Measurements from ENCODE around the gene PLEKHF1.
"Not testable (repeated sequence)": the region's sequence is repeated elsewhere in the genome, so short reads cannot be mapped to it uniquely, and the experiment has no call there.

The PLEKHF1 gene

GRCh38 chr19:29664753-29665214 is 477 bp upstream of the PLEKHF1 start:
- DNase-seq (ENCODE audit: low spot score): no peak

- peak; percentile 69 for DNase-seq (ENCODE audit: low spot score)
Measured at GRCh38 chr19:29665826-29666577, 741 bp downstream of the PLEKHF1 start.

GRCh38 chr19:29666578-29667386 is 1.5 kb downstream of the PLEKHF1 start:
- DNase-seq (ENCODE audit: low spot score): peak; percentile 70

GRCh38 chr19:29667387-29667783 is 2.1 kb downstream of the PLEKHF1 start:
- DNase-seq (ENCODE audit: low spot score): no peak

- no peak for DNase-seq (ENCODE audit: low spot score)
Measured at GRCh38 chr19:29667901-29668341, 2.7 kb downstream of the PLEKHF1 start.

- DNase-seq (ENCODE audit: low spot score): no peak
Measured at GRCh38 chr19:29668746-29669609, 3.7 kb downstream of the PLEKHF1 start.

GRCh38 chr19:29670255-29670654 is 5.0 kb downstream of the PLEKHF1 start:
- no peak for DNase-seq (ENCODE audit: low spot score)

- not testable (repeated sequence) for DNase-seq (ENCODE audit: low spot score)
Measured at GRCh38 chr19:29671026-29671392, 5.7 kb downstream of the PLEKHF1 start.

GRCh38 chr19:29671393-29672160 is 6.3 kb downstream of the PLEKHF1 start:
- DNase-seq (ENCODE audit: low spot score): no peak

- DNase-seq (ENCODE audit: low spot score): no peak
Measured at GRCh38 chr19:29672319-29672932, 7.2 kb downstream of the PLEKHF1 start.

GRCh38 chr19:29672933-29673336 is 7.7 kb downstream of the PLEKHF1 start:
- no peak for DNase-seq (ENCODE audit: low spot score)

GRCh38 chr19:29673451-29674371 is 8.4 kb downstream of the PLEKHF1 start:
- DNase-seq (ENCODE audit: low spot score): no peak

GRCh38 chr19:29674374-29675119 is 9.3 kb downstream of the PLEKHF1 start:
- no peak for DNase-seq (ENCODE audit: low spot score)

- DNase-seq (ENCODE audit: low spot score): no peak
Measured at GRCh38 chr19:29675120-29675649, 9.9 kb downstream of the PLEKHF1 start.

- DNase-seq (ENCODE audit: low spot score): no peak
Measured at GRCh38 chr19:29675650-29676186, 10.5 kb downstream of the PLEKHF1 start.

- no peak for DNase-seq (ENCODE audit: low spot score)
Measured at GRCh38 chr19:29676586-29676985, 11.3 kb downstream of the PLEKHF1 start.

- no peak for DNase-seq (ENCODE audit: low spot score)
Measured at GRCh38 chr19:29677001-29677817, 11.9 kb downstream of the PLEKHF1 start.
